A549 (cell line): ENCODE data around the gene CAMKMT. TPM values are rescaled to one million over a fixed set of nuclear protein-coding genes. Genes with fewer than 3 reads are reported as not detected.

Experiments
- ATAC-seq, 2 experiments: fragments of 200-7000 bp in 1 of 2; fragments of >200 bp in 1 of 2; cut with Nextera tagmentation in 1 of 2; cut with Tn5 transposase in 1 of 2; 3 replicates each; pipeline versions ENCODE4 v1.8.0 to v1.9.1; 2018 to 2020; ENCODE audit warnings: mild to moderate bottlenecking in 1 of 2, moderate library complexity in 1 of 2
- CTCF ChIA-PET: fragments of 300-600 bp; sonication (Branson Sonifier 250); formaldehyde crosslinking; extraction: SDS; loops from one replicate; lab custom pipeline; 2021; ENCODE audit warnings: antibody characterized with exemption, inconsistent platforms; lab: Yijun Ruan, JAX
- POLR2A ChIA-PET: fragments of 350-600 bp; formaldehyde crosslinking; extraction: SDS; loops from one replicate; lab custom pipeline; 2021; ENCODE audit warnings: antibody characterized with exemption, inconsistent platforms; lab: Yijun Ruan, JAX
- DNase-seq, 2 experiments: peaks; one replicate each; pipeline versions ENCODE4 v3.0.0 to v3.0.0-alpha.2; 2011 to 2016; ENCODE audit warnings: low read depth in 1 of 2, low spot score in 1 of 2
- FAIRE-seq: peaks from 2 replicates; lab custom pipeline; 2011; peaks lifted over from hg19 to GRCh38; lab: Jason Lieb, UNC
- H3K27ac ChIP-seq, 2 experiments: fragments of >200 bp; sonication (Bioruptor Twin); formaldehyde crosslinking; 3 replicates each; pipeline ENCODE4 v1.5.1; 2016 to 2017
- H3K4me1 ChIP-seq: fragments of >200 bp; sonication (Bioruptor Twin); formaldehyde crosslinking; 3 replicates; pipeline ENCODE4 v1.6.1; 2016
- H3K4me2 ChIP-seq: fragments of >200 bp; sonication (Bioruptor Twin); formaldehyde crosslinking; 3 replicates; pipeline ENCODE4 v1.6.1; 2016
- H3K4me3 ChIP-seq: fragments of >200 bp; sonication (Bioruptor Twin); formaldehyde crosslinking; 3 replicates; pipeline ENCODE4 v1.5.1; 2016
- H3K9me3 ChIP-seq: fragments of >200 bp; sonication (Bioruptor Twin); formaldehyde crosslinking; 3 replicates; pipeline ENCODE4 v1.6.1; 2016
- CBX2 ChIP-seq: fragments of 200-600 bp; sonication (generic); IDR thresholded peaks from 2 replicates; pipeline ENCODE4 v1.6.1; 2016; ENCODE audit warnings: low read depth, mild to moderate bottlenecking, borderline replicate concordance
- CEBPB ChIP-seq, 2 experiments: fragments of >200 bp in 1 of 2; sonication (Bioruptor Twin) in 1 of 2; formaldehyde crosslinking in 1 of 2; IDR thresholded peaks; 2 replicates each; pipeline ENCODE4 v1.6.1; 2012 to 2016
- E2F6 ChIP-seq: IDR thresholded peaks from 2 replicates; pipeline ENCODE4 v1.6.1; 2012; ENCODE audit warnings: low read depth, borderline replicate concordance
- EP300 ChIP-seq, 2 experiments: fragments of >200 bp; sonication (Bioruptor Twin); formaldehyde crosslinking; IDR thresholded peaks; 2 replicates in 1 of 2; 3 replicates in 1 of 2; pipeline ENCODE4 v1.6.1; 2016 to 2017
- HES2 ChIP-seq: fragments of >200 bp; sonication (Bioruptor Twin); formaldehyde crosslinking; IDR thresholded peaks from 2 replicates; pipeline ENCODE4 v1.6.1; 2016
- HEYL ChIP-seq: fragments of 250-450 bp; sonication (Bioruptor Pico); IDR thresholded peaks from 2 replicates; pipeline ENCODE4 v1.8.0; 2021; ENCODE audit warnings: mild to moderate bottlenecking, moderate library complexity
- JUNB ChIP-seq: fragments of >200 bp; sonication (Bioruptor Twin); formaldehyde crosslinking; IDR thresholded peaks from 2 replicates; pipeline ENCODE4 v1.6.1; 2016
- KDM1A ChIP-seq: fragments of 200-600 bp; sonication (generic); IDR thresholded peaks from 2 replicates; pipeline ENCODE4 v1.6.1; 2016; ENCODE audit warnings: low read depth, mild to moderate bottlenecking
- MAZ ChIP-seq: fragments of 150-350 bp; IDR thresholded peaks from 2 replicates; pipeline ENCODE4 v1.6.1; 2014; ENCODE audit warnings: antibody characterized with exemption, low read depth, low read length, borderline replicate concordance
- MYC ChIP-seq: IDR thresholded peaks from 2 replicates; pipeline ENCODE4 v1.6.1; 2012; ENCODE audit warnings: mild to moderate bottlenecking, inconsistent platforms, low read length, improper control_type of control experiment, borderline replicate concordance
- NPAS2 ChIP-seq: fragments of 250-450 bp; sonication (Bioruptor Pico); IDR thresholded peaks from 2 replicates; pipeline ENCODE4 v1.8.0; 2022; ENCODE audit warnings: mild to moderate bottlenecking, moderate library complexity, borderline replicate concordance
- NR3C1 ChIP-seq: fragments of >200 bp; sonication (Bioruptor Twin); formaldehyde crosslinking; IDR thresholded peaks from 3 replicates; pipeline ENCODE4 v1.6.1; 2017
- POLR2AphosphoS2 ChIP-seq: conservative IDR thresholded peaks from 2 replicates; pipeline ENCODE4 v1.6.1; 2012; ENCODE audit warnings: low read length, improper control_type of control experiment, inconsistent platforms
- RAD21 ChIP-seq, 2 experiments: fragments of >200 bp in 1 of 2; sonication (Bioruptor Twin) in 1 of 2; formaldehyde crosslinking in 1 of 2; IDR thresholded peaks in 1 of 2; conservative IDR thresholded peaks in 1 of 2; 2 replicates in 1 of 2; 3 replicates in 1 of 2; pipeline ENCODE4 v1.6.1; 2012 to 2018; ENCODE audit warnings: inconsistent platforms in 1 of 2
- RARB ChIP-seq: fragments of 250-450 bp; sonication (Bioruptor Pico); IDR thresholded peaks from 2 replicates; pipeline ENCODE4 v1.8.0; 2021; ENCODE audit warnings: mild to moderate bottlenecking, moderate library complexity
- RFX5 ChIP-seq: fragments of 450-650 bp; IDR thresholded peaks from 2 replicates; pipeline ENCODE4 v1.7.1; 2014; ENCODE audit warnings: antibody characterized with exemption, mild to moderate bottlenecking, moderate library complexity
- ZC3H11A ChIP-seq: fragments of 450-650 bp; IDR thresholded peaks from 2 replicates; pipeline ENCODE4 v1.6.1; 2014; ENCODE audit warnings: antibody characterized with exemption, mild to moderate bottlenecking
- ZFP36 ChIP-seq: fragments of 450-650 bp; IDR thresholded peaks from 2 replicates; pipeline ENCODE4 v1.6.1; 2014; ENCODE audit warnings: borderline replicate concordance; ENCODE audit not compliant: partially characterized antibody
- ZNF302 ChIP-seq: fragments of 250-450 bp; sonication (Bioruptor Pico); IDR thresholded peaks from 2 replicates; pipeline ENCODE4 v1.9.0; 2021; ENCODE audit warnings: inconsistent platforms, mild to moderate bottlenecking, moderate library complexity
- WGBS: methylation state at CpG from one replicate; pipeline ENCODE4 v1.1.6; 2017; ENCODE audit errors: missing lambda C conversion rate; 5-methylcytosine and 5-hydroxymethylcytosine counted together
- polyA plus RNA-seq, 4 experiments: library from polyadenylated mRNA; depleted of rRNA in 3 of 4; stranded (reverse); fragments of >200 nt; fragmentation: RNase III in 1 of 4; extraction: RNeasy Plus Mini Kit Qiagen cat#74134 plus additional on column Dnase treatment in 1 of 4; gene quantifications; 2 replicates in 3 of 4; 3 replicates in 1 of 4; pipeline ENCODE4 v1.2.3, GENCODE V29; 2011 to 2017
- TF ChIP-seq, protein P1 (sequence below): fragments of 200-600 bp; sonication (generic); IDR thresholded peaks from 2 replicates; pipeline ENCODE4 v1.6.1; 2016; ENCODE audit warnings: antibody characterized with exemption, mild to moderate bottlenecking, moderate library complexity
- TF ChIP-seq, protein P2 (sequence below): fragments of 150-350 bp; IDR thresholded peaks from 2 replicates; pipeline ENCODE4 v1.6.1; 2014; ENCODE audit warnings: low read depth, mild to moderate bottlenecking, low read length

CAMKMT gene
- polyA plus RNA-seq, 2 of the 4 experiments (the other 2 are of a cell fraction), result 6.5 to 15.7 TPM

DNA sequence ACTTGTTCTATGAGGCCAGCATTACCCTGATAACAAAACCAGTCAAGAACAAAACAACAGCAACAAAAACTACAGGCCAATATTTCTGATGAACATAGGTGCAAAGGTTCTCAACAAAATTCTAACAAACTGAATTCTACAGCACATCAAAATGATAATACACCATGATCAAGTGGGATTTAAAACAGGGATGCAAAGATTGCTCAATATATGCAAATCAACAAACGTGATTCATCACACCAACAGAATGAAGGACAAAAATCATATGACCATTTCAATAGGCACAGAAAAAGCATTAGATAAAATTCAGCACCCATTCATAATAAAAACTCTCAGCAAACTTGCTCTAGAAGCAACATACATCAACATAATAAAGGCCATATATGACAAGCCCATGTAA lies 173.6 kb downstream of the CAMKMT start:
- CTCF ChIA-PET, result interaction anchor here (1.5 kb wide), 1 partner anchor 56 kb away, joined by 5 read pairs; no protein-coding TSS in a partner anchor

GRCh38 chr2:44537264-44537663 lies 175.5 kb downstream of the CAMKMT start:
- no peaks in the 10 kb centered on the region for H3K9me3 ChIP-seq
- H3K27ac ChIP-seq, result no peak overlapping the region
- ChIA-PET CTCF (no interaction called here), POLR2A (no interaction called here)
- FAIRE-seq (no peak), DNase-seq (no peak), ATAC-seq (no peak)
- H3K4me1 ChIP-seq, result no peaks in the 10 kb centered on the region; the same call in 2 of the 3 replicates
- WGBS, result 66% methylated on average over 2 of the region's 2 CpGs
- no peak overlapping the region for H3K4me3 ChIP-seq
- TF ChIP-seq NR3C1 (no peak), RFX5 (no peak), POLR2AphosphoS2 (no peak), MAZ (no peak)
- TF ChIP-seq, all 56 proteins: peak for 0
- no peak overlapping the region for H3K4me2 ChIP-seq

More for the DNA sequence above, 173.6 kb downstream of the CAMKMT start:
- H3K9me3 ChIP-seq, result no peaks in the 10 kb centered on the region
- H3K4me3 ChIP-seq, result no peak overlapping the region
- peaks cover 19% of the 10 kb centered on the region for H3K4me1 ChIP-seq
- H3K27ac ChIP-seq, result no peak overlapping the region
- FAIRE-seq, result no peak
- DNase-seq, result no peak
- TF ChIP-seq MYC (no peak), JUNB (no peak), ZC3H11A (no peak), CEBPB (IDR thresholded peaks at IDR 0.05) (0 out of 4 replicates have a peak, but pooled peaks of 1 of the 2 experiments have one; percentile 16)
- TF ChIP-seq, protein P1, sequence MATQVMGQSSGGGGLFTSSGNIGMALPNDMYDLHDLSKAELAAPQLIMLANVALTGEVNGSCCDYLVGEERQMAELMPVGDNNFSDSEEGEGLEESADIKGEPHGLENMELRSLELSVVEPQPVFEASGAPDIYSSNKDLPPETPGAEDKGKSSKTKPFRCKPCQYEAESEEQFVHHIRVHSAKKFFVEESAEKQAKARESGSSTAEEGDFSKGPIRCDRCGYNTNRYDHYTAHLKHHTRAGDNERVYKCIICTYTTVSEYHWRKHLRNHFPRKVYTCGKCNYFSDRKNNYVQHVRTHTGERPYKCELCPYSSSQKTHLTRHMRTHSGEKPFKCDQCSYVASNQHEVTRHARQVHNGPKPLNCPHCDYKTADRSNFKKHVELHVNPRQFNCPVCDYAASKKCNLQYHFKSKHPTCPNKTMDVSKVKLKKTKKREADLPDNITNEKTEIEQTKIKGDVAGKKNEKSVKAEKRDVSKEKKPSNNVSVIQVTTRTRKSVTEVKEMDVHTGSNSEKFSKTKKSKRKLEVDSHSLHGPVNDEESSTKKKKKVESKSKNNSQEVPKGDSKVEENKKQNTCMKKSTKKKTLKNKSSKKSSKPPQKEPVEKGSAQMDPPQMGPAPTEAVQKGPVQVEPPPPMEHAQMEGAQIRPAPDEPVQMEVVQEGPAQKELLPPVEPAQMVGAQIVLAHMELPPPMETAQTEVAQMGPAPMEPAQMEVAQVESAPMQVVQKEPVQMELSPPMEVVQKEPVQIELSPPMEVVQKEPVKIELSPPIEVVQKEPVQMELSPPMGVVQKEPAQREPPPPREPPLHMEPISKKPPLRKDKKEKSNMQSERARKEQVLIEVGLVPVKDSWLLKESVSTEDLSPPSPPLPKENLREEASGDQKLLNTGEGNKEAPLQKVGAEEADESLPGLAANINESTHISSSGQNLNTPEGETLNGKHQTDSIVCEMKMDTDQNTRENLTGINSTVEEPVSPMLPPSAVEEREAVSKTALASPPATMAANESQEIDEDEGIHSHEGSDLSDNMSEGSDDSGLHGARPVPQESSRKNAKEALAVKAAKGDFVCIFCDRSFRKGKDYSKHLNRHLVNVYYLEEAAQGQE, result no peak
- TF ChIP-seq, all 56 proteins: peak for 1
- no peak for ATAC-seq
- WGBS, result 58% methylated on average over 1 of the region's 1 CpG
- POLR2A ChIA-PET, result no interaction called here
- H3K4me2 ChIP-seq, result no peak overlapping the region

- no peaks in the 10 kb centered on the region for H3K9me3 ChIP-seq
- CTCF ChIA-PET, result interaction anchor here (0.9 kb wide), 1 partner anchor 413 kb away, joined by 3 read pairs; no protein-coding TSS in a partner anchor
- POLR2A ChIA-PET, result no interaction called here
- H3K4me1 ChIP-seq, result peaks cover 13% of the 10 kb centered on the region; the same call in 2 of the 3 replicates
- no peak overlapping the region for H3K4me3 ChIP-seq
- TF ChIP-seq EP300 (IDR thresholded peaks at IDR 0.05) (no peak), KDM1A (no peak), CBX2 (no peak), HEYL (CRISPR knock-in tag) (no peak), RARB (CRISPR knock-in tag) (no peak), HES2 (no peak), E2F6 (no peak), POLR2AphosphoS2 (no peak), ZNF302 (CRISPR knock-in tag) (no peak), RAD21 (conservative IDR thresholded peaks at IDR 0.05 in 1 of 2, IDR thresholded peaks at IDR 0.05 in 1 of 2) (no peak), ZFP36 (no peak), NPAS2 (CRISPR knock-in tag) (no peak), MYC (no peak), RFX5 (no peak)
- TF ChIP-seq, protein P2, sequence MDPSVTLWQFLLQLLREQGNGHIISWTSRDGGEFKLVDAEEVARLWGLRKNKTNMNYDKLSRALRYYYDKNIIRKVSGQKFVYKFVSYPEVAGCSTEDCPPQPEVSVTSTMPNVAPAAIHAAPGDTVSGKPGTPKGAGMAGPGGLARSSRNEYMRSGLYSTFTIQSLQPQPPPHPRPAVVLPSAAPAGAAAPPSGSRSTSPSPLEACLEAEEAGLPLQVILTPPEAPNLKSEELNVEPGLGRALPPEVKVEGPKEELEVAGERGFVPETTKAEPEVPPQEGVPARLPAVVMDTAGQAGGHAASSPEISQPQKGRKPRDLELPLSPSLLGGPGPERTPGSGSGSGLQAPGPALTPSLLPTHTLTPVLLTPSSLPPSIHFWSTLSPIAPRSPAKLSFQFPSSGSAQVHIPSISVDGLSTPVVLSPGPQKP, result no peak
- no peak for DNase-seq
- H3K27ac ChIP-seq, result no peak overlapping the region
- WGBS, result 91% methylated on average over 2 of the region's 2 CpGs
- no peak for FAIRE-seq
- no peak for ATAC-seq
- H3K4me2 ChIP-seq, result no peak overlapping the region
Observed at GRCh38 chr2:44542520-44542919, 180.8 kb downstream of the CAMKMT start.
